ENCODE data around the gene DAP3.
"Not testable (repeated sequence)": the region's sequence is repeated elsewhere in the genome, so short reads cannot be mapped to it uniquely, and the experiment has no call there.

DNA sequence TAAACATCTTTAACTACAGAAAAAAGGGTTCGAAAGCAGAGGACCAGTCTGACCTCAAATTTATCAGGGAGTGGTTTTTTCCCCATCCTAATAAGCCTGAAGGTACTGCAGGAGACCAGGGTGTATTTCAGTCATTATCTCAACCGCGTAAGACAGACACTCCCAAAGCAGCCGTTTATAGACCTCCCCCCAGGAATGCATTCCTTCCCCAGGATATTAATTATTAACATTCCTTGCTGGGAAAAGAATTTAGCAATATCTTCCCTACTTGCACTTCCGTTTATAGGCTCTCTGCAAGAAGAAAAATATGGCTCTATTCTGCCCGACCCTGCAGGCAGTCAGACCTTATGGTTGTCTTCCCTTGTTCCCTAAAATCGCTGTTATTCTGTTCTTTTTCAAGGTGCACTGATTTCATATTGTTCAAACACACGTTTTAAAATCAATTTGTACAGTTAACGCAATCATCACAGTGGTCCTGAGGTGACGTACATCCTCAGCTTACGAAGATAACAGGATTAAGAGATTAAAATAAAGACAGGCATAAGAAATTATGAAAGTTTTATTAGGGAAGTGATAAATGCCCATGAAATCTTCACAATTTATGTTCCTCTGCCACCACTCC, 46.2 kb upstream of the DAP3 start:
- TF ChIP-seq POLR2A (IDR thresholded peaks at IDR 0.05; ENCODE audit: borderline replicate concordance, extremely low read depth, insufficient read depth, insufficient read length); EZH2 (IDR thresholded peaks at IDR 0.05); JUND (IDR thresholded peaks at IDR 0.05); RAD21 (IDR thresholded peaks at IDR 0.05; ENCODE audit: low read depth): not testable (repeated sequence)
- TF ChIP-seq, protein P1, sequence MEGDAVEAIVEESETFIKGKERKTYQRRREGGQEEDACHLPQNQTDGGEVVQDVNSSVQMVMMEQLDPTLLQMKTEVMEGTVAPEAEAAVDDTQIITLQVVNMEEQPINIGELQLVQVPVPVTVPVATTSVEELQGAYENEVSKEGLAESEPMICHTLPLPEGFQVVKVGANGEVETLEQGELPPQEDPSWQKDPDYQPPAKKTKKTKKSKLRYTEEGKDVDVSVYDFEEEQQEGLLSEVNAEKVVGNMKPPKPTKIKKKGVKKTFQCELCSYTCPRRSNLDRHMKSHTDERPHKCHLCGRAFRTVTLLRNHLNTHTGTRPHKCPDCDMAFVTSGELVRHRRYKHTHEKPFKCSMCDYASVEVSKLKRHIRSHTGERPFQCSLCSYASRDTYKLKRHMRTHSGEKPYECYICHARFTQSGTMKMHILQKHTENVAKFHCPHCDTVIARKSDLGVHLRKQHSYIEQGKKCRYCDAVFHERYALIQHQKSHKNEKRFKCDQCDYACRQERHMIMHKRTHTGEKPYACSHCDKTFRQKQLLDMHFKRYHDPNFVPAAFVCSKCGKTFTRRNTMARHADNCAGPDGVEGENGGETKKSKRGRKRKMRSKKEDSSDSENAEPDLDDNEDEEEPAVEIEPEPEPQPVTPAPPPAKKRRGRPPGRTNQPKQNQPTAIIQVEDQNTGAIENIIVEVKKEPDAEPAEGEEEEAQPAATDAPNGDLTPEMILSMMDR (IDR thresholded peaks at IDR 0.05 in 2 of 3, conservative IDR thresholded peaks at IDR 0.05 in 1 of 3; ENCODE audit: borderline replicate concordance in 1 of 3, insufficient read depth in 1 of 3, low read depth in 2 of 3, low read length in 2 of 3), result not testable (repeated sequence)
- TF ChIP-seq, protein P2, sequence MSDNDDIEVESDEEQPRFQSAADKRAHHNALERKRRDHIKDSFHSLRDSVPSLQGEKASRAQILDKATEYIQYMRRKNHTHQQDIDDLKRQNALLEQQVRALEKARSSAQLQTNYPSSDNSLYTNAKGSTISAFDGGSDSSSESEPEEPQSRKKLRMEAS (IDR thresholded peaks at IDR 0.05), result not testable (repeated sequence)

Data from HCT116 (cell line).